TTC549 (cell line): ENCODE measurements around the gene C17orf107.
"Not testable (repeated sequence)": the region's sequence is repeated elsewhere in the genome, so short reads cannot be mapped to it uniquely, and the experiment has no call there.

ENCODE experiments used
- FAIRE-seq: peaks from 2 replicates; lab custom pipeline; 2012; peaks lifted over from hg19 to GRCh38; lab: Jason Lieb, UNC

C17orf107 gene

GRCh38 chr17:4901108-4901647, 1.8 kb downstream of the C17orf107 start:
- no peak for FAIRE-seq

GRCh38 chr17:4901648-4902344, 2.5 kb downstream of the C17orf107 start:
- FAIRE-seq: no peak

DNA sequence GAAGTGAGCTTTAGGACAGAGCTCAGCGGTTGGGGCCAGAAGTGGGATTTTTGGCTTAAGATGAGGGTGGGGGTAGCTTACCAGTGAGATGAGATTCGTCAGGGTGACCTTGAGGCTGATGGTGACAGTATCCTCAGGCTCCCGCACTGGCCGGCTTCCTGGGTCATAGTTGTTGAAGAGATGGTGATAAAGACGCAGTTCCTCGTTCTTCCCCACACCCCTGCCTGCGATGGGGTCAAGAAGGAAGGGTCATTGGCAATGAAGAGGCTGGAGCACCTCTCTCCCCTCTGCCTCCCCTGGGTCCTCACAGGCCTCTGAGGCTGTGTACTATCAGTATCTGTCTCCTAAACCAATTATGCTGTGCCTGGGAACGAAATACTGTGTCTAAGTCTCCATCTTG, 3.2 kb downstream of the C17orf107 start:
- no peak for FAIRE-seq

- FAIRE-seq: no peak
Observed at GRCh38 chr17:4903051-4903818, 3.9 kb downstream of the C17orf107 start, which contains the start of gene CHRNE. TSS of gene CHRNE (minus strand) at chr17:4903098. CDS start at chr17:4903063, 35 bp downstream.

DNA sequence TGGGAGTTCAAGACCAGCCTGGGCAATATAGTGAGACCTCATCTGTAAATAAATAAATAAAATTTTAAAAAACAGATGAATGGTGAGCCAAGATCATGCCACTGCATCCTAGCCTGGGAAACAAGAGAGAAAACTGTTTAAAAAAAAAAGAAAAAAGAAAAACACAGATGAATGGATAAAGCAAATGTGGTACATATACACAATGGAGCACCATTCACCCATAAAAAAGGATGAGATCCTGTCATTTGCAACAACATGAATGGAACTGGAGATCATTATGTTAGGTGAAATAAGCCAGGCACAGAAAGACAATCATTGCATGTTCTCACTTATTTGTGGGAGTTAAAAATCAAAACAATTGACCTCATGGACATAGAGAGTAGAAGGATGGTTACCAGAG, 7.3 kb downstream of the C17orf107 start:
- FAIRE-seq: not testable (repeated sequence)

DNA sequence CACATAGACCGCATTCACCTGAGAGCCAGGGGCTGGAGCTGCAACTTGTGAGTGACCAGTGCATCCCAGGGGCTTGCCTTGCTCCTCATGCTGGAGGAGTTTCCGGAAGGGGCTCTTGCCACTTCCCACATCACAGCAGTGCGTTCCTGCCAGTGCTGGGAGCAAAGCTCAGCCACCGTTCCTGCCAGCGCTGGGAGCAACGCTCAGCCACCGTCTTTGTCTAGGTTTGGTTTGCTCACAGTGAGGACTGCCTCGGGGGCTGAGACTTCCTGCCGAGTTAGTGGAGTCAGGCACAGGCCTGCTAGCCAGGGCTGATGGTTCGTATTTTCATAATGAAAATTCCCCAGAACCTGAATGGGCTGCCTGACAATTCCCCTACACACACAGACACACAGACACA, 9.0 kb downstream of the C17orf107 start:
- no peak for FAIRE-seq

DNA sequence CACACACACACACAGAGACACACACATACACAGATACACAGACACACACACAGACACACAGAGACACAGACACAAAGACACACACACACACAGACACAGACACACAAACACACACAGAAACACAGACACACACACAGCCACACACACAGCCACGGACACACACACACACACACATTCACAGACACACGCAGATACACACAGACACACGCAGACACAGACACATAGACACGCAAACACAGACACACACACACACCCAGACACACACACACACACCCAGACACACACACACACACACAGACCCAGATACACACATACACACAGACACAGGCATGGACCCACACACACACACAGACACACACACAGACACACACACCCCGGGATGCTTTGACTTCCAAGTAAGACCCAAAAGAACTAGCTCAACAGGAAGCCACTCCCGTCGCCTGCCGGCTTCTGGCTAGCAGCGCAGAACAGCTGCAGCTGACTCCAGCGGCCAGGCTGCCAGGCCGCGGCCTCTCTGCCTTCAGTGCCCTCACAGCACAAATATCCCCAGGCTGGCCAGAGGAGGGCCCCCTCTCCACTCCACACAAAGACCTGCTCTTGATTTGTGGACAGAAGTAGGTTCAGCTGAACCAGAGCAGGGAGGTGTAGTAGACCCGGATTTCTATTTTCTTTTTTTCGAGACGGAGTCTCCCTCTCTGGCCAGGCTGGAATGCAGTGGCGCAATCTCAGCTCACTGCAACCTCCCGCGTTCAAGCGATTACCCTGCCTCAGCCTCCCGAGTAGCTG, 9.6 kb downstream of the C17orf107 start:
- peak; percentile 53 for FAIRE-seq

DNA sequence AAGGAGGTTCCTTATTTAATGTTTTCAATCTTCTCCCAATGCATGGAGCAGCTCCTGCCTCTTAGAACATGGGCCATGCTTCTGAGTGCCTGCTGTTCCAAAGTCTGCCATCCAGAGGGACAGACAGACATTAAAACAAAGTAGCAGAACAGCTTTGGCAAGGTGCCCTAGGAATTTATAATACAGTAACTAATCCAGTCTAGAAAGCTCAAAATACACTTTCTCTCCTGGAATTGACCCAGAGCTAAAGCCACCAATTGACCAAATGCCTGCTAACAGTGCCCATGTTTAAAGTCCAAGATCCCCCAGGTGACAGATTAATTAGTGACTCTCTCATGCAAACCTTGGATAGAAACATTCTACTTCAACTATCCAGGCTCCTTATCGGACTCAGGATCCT, 14.7 kb downstream of the C17orf107 start:
- no peak for FAIRE-seq

- FAIRE-seq: not testable (repeated sequence)
Observed at GRCh38 chr17:4914551-4914950, 15.2 kb downstream of the C17orf107 start.

DNA sequence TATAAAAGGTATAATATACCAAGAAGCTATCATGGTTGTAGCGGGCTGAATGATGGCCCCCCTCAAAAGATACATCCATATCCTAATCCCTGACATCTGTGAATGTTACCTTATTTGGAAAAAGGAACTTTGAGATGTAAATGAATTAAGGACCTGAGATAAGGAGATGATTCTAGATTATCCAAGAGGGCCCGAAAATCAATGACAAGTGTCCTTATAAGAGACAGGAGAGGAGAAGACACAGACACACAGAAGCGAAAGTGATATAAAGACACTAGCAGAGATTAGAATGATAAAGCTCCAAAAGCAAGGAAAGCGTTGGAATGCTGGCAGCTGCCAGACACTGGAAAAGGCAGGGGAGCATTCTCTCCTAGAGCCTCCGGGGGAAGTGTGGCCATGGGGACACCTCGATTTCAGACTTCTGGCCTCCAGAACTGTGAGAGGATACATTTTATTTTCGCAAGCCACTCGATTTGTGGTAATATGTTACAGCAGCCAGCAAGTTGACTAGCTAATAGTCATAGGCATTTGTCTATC, 20.2 kb downstream of the C17orf107 start:
- no peak for FAIRE-seq

- no peak for FAIRE-seq
Observed at GRCh38 chr17:4920351-4921048, 21.2 kb downstream of the C17orf107 start.

GRCh38 chr17:4921320-4921719, 22.0 kb downstream of the C17orf107 start:
- no peak for FAIRE-seq

DNA sequence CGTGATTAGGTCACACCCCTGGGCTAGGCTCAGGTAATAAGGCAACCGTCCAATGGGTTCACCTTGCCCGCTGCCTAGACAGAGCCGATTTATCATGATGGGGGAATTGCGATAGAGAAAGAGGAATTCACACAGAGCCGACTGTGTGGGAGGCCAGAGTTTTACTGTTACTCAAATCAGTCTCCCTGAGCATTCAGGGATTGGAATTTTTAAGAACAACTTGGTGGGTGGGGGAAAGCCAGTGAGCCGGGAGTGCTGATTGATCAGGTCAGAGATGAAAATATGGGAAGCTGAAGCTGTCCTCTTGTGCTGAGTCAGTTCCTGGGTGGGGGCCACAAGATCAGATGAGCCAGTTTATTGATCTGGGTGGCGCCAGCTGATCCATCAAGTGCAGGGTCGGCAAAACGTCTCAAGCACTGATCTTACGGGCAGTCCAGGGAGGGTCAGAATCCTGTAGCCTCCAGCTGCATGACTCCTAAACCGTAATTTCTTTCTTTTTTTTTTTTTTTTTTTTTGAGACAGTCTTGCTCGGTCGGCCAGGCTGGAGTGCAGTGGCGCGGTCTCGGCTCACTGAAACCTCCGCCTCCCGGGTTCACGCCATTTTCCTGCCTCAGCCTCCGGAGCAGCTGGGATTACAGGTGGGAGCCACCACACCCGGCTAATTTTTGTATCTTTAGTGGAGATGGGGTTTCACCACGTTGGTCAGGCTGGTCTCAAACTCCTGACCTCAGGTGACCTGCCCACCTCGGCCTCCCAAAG, 27.4 kb downstream of the C17orf107 start:
- not testable (repeated sequence) for FAIRE-seq

- FAIRE-seq: no peak
Observed at GRCh38 chr17:4928881-4929280, 29.5 kb downstream of the C17orf107 start.

DNA sequence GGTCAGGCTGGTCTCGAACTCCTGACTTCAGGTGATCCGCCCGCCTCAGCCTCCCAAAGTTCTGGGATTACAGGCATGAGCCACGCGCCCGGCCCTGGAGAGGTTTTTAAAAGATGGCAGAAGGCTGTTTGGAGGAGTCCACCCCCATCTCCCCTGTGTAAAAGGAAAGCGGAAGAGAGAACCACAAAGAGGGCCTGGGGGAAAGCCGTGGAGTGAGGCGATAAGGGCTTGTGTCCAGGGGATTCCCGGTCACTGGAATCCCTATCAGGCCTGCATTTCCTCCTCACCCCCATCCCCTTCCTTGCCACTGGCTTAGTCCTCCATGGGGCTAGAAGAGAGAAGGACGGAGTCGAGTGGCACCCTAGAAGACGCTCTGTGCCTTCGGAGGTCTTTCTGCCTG, 32.6 kb downstream of the C17orf107 start, which contains the start of gene GP1BA:
Gene GP1BA (plus strand): TSS at position 315 of the 400 bp plus-strand sequence. CDS start 328 bp downstream, outside the sequence.
- FAIRE-seq: no peak

DNA sequence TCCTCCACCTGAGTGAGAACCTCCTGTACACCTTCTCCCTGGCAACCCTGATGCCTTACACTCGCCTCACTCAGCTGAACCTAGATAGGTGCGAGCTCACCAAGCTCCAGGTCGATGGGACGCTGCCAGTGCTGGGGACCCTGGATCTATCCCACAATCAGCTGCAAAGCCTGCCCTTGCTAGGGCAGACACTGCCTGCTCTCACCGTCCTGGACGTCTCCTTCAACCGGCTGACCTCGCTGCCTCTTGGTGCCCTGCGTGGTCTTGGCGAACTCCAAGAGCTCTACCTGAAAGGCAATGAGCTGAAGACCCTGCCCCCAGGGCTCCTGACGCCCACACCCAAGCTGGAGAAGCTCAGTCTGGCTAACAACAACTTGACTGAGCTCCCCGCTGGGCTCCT, 33.4 kb downstream of the C17orf107 start:
- FAIRE-seq: no peak

GRCh38 chr17:4933646-4934045, 34.3 kb downstream of the C17orf107 start:
- FAIRE-seq: no peak

DNA sequence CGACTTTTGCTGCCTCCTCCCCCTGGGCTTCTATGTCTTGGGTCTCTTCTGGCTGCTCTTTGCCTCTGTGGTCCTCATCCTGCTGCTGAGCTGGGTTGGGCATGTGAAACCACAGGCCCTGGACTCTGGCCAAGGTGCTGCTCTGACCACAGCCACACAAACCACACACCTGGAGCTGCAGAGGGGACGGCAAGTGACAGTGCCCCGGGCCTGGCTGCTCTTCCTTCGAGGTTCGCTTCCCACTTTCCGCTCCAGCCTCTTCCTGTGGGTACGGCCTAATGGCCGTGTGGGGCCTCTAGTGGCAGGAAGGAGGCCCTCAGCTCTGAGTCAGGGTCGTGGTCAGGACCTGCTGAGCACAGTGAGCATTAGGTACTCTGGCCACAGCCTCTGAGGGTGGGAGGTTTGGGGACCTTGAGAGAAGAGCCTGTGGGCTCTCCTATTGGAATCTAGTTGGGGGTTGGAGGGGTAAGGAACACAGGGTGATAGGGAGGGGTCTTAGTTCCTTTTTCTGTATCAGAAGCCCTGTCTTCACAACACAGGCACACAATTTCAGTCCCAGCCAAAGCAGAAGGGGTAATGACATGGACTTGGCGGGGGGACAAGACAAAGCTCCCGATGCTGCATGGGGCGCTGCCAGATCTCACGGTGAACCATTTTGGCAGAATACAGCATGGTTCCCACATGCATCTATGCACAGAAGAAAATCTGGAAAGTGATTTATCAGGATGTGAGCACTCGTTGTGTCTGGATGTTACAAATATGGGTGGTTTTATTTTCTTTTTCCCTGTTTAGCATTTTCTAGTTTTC, 35.0 kb downstream of the C17orf107 start:
- no peak for FAIRE-seq

GRCh38 chr17:4935650-4936049, 36.3 kb downstream of the C17orf107 start:
- no peak for FAIRE-seq

DNA sequence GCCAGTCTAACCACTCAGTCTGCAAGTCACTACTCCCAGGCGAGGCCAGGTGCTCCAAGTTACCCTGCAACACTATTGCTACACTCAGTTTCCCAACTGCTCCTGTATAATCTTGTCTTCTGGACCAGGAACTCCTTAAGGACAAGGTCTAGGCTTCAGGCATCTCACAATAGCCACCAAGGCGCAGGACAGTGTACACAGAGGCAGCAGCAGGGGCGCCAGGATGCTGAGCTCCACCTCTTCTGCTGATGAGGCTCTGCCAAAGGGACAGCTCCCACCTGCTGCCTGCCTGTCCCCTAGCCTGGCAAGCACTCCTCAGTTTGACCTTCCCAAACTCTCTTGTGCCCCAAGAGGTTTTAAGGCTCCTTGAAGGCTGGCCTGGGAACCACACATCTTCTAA, 37.1 kb downstream of the C17orf107 start:
- FAIRE-seq: no peak
